IPS-NIHi7 (cell line): ENCODE measurements around the gene ARHGEF28.

Experiments used
- DNase-seq: peaks from one replicate; pipeline ENCODE4 v3.0.0; 2012; ENCODE audit warnings: mixed read lengths; ENCODE audit errors: extremely low spot score

The ARHGEF28 gene

DNA sequence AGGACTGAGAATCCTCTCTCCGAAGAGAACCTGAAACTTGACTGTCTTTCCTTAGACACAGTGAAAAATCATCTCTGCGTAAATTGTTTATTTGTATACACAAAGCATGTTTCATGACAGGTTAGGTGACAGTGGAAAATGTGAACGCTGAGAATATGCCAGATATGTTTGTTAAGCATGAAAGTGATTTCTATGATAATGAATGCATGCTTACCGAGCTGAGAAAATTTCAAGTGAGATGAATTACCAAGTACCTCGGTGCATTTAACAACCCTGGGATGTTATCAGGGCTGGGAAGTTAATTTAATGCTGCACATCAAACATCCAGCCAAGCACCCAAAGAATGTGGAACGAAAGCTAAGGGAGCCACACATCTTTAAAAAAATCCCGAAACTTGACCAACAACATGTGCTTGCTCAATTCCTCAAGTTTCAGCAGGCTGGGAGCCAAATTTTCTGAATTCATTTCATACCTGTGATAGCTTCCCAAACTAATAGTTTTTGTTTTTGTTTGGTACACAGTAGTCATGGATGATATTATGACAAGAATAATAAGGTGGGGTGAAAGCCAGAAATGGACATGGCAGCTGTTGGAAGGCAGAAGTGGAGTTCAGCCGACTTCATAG, 336.9 kb downstream of the ARHGEF28 start:
- DNase-seq = no peak

GRCh38 chr5:73964352-73964865, 338.4 kb downstream of the ARHGEF28 start:
- DNase-seq = no peak

GRCh38 chr5:73966451-73966850, 340.5 kb downstream of the ARHGEF28 start:
- DNase-seq = no peak

DNA sequence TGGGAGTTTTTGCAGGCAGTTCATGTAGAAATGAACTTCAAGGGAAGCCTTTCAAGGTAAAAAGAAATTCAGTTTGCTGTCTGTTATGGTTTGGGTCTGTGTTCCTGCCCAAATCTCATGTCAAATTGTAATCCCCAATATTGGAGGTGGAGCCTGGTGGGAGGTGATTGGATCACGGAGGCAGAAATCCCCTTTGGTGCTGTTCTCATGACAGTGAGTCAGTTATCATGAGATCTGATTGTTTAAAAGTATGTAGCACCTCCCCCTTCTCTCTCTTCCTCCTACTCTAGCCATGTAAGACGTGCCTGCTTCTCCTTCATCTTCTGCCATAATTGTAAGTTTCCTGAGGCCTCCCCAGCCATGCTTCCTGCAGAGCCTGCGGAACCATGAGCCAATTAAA, 341.4 kb downstream of the ARHGEF28 start:
- no peak for DNase-seq

DNA sequence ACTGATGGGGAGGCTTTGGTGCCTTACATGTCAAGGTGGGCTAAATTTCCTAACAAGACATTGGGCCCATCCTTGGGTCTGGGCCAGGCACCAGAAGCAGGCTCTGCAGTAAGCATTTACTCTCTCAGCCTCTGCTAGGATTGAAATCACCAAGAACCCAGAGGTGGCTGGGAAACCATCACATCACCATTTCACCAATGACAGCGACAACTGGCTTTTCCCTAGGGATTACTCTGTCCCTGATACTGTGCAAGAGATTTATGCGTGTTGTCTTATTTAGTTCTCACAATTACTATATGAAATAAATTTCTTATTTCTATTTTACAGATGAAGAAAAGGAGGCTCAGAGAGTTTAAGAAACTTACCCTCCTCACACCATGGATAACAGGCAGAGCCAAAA, 342.2 kb downstream of the ARHGEF28 start:
- no peak for DNase-seq

GRCh38 chr5:73968729-73969128, 342.7 kb downstream of the ARHGEF28 start:
- no peak for DNase-seq

DNA sequence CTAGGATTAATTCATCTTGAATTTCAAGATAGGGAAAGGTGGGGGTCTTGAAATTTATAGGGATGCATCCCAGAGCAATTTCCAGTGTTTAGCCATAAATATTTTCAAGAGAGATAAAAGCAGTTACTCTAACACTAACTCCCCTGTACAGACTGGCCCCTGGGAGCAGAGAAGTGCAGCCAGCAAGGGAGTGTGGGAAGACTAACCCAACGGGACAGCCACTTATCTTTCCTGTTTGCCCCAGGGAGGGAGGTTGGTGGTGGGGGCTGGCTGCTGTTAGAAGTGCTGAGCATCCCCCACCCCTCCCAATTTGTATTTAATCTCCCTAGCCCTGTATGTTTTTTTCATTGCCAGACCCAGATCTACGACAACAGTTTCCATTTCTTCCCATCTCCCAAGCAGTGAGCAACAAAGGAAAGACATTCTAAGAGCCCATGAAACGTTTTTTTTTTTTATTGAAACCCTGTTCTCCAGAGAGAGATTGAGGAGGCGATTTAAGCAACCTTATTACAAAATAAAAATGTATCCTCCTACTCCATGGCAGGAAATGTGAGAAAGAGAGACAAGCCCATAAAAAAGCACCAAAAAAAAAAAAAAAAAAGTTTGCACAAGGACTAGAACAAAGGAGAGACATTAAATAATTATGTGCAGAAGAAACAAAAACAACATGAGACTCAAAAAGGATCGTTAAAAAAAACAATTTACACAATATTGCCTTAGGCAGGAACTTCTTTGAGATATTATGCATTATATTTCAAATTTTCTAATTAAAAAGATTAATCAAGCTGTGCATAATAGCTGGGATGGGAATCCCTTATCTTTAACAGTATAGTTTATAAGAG, 343.4 kb downstream of the ARHGEF28 start:
- DNase-seq = no peak

DNA sequence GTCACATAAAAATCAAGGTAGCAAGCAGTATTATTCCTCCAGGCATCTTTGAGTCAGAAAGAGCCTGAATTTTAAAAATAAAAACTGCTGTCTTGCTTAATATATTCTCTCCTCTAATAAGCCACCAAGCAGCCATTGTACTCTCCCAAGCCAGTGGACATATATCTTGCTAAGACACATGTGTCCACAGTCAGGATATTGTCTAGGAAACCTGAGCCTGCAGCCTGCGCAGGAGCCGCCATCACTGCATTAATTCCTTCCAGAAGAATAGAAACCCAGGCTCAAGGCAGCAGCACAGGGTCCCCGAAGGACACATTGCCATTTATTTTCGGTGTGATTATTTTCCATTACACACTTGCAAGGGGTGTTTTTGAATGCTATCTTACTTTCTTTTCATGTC, 345.3 kb downstream of the ARHGEF28 start:
- no peak for DNase-seq

DNA sequence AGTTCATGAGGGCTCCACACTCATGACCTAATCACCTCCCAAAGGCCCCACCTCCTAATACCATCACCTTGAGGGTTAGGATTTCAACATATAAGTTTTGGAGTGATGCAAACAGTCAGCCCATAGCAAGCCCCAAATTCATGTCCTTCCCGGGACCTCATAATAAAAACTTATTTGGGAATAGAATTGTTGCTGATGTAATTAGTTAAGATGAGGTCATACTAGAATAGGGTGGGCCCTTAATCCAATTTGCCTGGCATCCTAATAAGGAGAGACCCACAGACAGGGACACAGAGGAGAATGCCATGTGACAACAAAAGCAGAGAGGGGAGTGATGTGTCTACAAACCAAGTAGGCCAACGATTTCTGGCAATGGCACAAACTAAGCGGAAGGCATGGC, 347.1 kb downstream of the ARHGEF28 start:
- DNase-seq = no peak

DNA sequence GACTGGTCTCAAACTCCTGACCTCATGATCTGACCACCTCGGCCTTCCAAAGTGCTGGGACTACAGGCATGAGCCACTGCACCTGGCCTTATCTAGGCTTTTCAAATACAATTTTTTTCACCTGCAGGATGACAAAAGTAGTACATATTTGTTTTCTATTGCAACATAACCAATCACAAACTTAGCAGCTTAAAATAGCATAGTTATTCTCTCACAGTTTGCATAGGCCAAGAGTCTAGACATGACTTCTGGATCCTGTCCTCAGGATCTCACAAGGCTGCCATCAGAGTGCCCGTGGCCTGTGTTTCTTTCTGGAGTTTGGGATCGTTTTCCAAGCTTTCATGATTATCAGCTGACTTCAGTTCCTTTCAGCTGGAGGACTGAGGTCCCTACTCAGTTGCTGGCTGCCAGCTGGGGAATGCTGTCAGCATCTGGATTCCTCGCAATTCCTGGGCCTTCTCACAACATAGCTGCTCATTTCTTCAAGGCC, 348.9 kb downstream of the ARHGEF28 start:
- DNase-seq = no peak

DNA sequence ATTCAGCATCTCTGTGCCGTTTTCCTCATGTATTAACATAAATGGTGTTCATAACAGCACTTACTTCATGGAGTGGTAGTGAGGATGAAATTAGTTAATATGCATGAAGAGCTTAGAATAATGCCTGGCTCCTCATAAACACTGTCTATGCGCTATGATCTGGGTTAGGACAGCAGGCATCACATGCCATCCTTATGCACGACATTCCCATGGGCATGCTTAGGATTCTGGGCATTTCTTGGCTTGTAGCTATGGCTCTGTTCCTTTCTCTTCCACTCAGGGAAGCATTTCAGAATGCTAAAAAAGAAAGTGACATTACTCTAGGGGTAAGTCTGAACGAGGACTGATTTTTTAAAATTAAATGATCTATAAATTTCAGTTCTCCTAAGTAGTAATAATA, 349.8 kb downstream of the ARHGEF28 start:
- DNase-seq = no peak

DNA sequence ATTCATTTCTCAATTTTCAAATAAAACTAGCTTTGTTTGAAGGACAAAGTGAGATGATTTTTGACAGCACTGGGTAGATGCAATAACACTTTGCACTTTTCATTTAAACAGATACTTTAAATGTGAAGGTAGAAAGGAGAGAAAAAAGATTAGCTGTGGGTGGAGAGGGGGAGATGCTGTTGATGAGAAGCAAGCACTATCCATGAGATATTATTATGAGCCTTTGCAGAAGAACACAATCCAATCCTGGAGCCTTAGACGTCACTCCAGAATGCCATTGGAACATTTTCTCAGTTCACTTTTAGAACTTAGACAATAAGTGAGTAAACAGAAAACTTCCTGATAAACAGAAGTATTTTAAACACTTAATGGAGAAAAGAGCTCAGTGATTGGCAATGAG, 351.1 kb downstream of the ARHGEF28 start:
- DNase-seq = no peak

DNA sequence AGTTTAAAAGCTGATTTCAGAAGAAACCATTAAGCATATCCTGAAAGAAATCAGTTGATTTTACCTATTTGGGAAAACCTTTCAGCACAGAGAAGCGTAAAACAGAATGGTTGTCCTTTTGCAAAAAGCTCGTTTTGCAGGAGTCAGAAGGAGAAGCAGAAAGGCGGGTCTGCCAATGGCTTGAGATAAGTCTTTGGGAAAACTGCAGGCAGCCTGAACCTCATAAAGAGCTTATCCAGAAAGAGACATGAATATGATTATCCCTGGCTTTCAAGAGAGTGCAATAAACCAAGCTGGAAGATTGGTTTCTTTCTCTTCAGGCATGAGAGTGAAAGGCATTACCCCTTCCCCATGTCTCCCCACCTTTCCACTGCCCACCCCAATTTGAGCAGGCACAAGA, 353.3 kb downstream of the ARHGEF28 start:
- DNase-seq = no peak

- DNase-seq = no peak
Observed at GRCh38 chr5:73981704-73982103, 355.7 kb downstream of the ARHGEF28 start.

DNA sequence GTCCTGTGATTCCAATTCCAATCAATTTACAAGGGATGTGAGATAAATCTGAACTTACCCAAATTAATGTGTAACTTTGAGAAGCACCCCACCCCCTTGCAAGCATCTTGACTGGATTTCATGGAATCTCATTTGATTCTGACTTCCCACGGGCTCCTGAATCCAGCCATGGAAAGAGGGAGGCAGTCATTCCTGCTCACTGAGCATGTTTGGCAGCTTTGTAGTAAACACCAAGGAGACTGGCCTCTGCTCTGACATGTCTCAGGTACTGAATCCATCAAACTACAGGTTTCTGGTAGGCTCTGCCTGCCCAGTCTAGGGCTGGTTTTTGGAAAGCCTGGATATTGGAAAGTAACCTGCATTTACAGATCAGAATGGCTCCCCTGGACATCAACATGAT, 357.6 kb downstream of the ARHGEF28 start:
- DNase-seq = no peak

DNA sequence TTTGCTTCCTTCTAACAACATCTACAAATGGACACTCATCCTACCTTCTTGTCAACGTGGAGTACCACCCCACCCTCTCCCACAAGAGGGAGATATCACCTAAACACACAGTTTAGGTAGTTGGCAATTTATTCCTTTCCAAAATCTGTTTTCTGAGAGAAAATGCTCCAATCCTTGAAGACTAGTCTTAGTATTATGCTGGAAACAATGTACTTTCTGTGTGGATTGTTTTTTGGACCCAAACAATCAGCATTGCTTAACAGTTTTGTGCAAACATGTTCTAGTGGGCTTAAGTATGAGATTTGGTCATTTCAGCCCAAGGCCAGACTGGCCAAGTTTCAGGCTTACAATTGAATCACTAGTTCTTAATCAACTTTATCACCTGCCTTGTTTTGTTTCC, 359.1 kb downstream of the ARHGEF28 start:
- DNase-seq = peak; percentile 40

DNA sequence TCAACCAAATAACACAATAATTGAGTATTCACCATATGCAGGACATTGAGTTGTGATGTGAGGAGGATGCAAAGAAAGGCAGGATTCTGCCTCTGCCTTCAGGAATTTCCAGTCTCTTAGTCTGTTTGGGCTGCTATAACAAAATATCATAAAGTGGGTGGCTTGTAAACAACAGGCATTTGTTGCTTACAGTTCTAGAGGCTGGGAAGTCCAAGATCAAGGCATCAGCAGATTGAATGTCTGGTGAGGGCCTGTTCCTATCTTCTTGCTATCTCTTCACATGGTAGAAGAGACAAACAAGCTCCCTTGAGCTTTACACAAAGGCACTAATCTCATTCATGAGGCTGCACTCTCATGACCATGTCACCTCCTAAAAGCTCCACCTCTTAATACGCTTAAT, 360.7 kb downstream of the ARHGEF28 start:
- DNase-seq = no peak

- no peak for DNase-seq
Observed at GRCh38 chr5:73987915-73988314, 361.9 kb downstream of the ARHGEF28 start.

- no peak for DNase-seq
Observed at GRCh38 chr5:73989956-73990355, 364.0 kb downstream of the ARHGEF28 start.
